SK-N-SH (cell line): ENCODE data around the gene GALNT16. TPM values are rescaled to one million over a fixed set of nuclear protein-coding genes. Genes with fewer than 3 reads are reported as not detected.
"Not testable (repeated sequence)": the region's sequence is repeated elsewhere in the genome, so short reads cannot be mapped to it uniquely, and the experiment has no call there.

Experiments
- CTCF ChIA-PET: fragments of 300-600, 350-600 bp; formaldehyde crosslinking; extraction: SDS; loops from one replicate; lab custom pipeline; 2021; lab: Yijun Ruan, JAX
- POLR2A ChIA-PET: fragments of 350-600 bp; sonication (Branson Sonifier 250); formaldehyde crosslinking; extraction: SDS; loops from one replicate; lab custom pipeline; 2020; ENCODE audit warnings: antibody characterized with exemption, inconsistent platforms; lab: Yijun Ruan, JAX
- DNase-seq: peaks from one replicate; pipeline ENCODE4 v3.0.0; 2012
- H2AFZ ChIP-seq: fragments of 200-600 bp; sonication (generic); 2 replicates; pipeline ENCODE4 v1.8.1; 2016; ENCODE audit warnings: antibody characterized with exemption, mild to moderate bottlenecking, low read depth
- H3F3A ChIP-seq: fragments of 200-600 bp; sonication (generic); replicated peaks from 2 replicates; pipeline ENCODE3; 2016; ENCODE audit warnings: antibody characterized with exemption, mild to moderate bottlenecking; ENCODE audit not compliant: insufficient read depth
- H3K27ac ChIP-seq, 2 experiments: fragments of 200-500 bp in 1 of 2; fragments of 200-600 bp in 1 of 2; sonication (Bioruptor generic) in 1 of 2; sonication (generic), shearing (Covaris generic) in 1 of 2; 2 replicates each; pipeline versions ENCODE4 v1.5.1 to v1.6.1; 2014 to 2016; ENCODE audit warnings: low read depth in 2 of 2, inconsistent platforms in 1 of 2, low read length in 1 of 2, mild to moderate bottlenecking in 1 of 2, mixed read lengths in 1 of 2
- H3K27me3 ChIP-seq: fragments of 200-600 bp; sonication (generic), shearing (Covaris generic); 2 replicates; pipeline ENCODE4 v1.6.1; 2016; ENCODE audit warnings: mixed run types; ENCODE audit not compliant: insufficient read depth
- H3K36me3 ChIP-seq, 2 experiments: fragments of 200-500 bp in 1 of 2; fragments of 200-600 bp in 1 of 2; sonication (Bioruptor generic) in 1 of 2; sonication (generic) in 1 of 2; replicated peaks in 1 of 2; 2 replicates each; pipeline versions ENCODE3 to v1.5.1; 2014 to 2016; ENCODE audit warnings: low read length in 1 of 2, mild to moderate bottlenecking in 1 of 2; ENCODE audit not compliant: insufficient read depth in 2 of 2, control insufficient read depth in 1 of 2
- H3K4me1 ChIP-seq, 2 experiments: fragments of 200-500 bp in 1 of 2; fragments of 200-600 bp in 1 of 2; sonication (Bioruptor generic) in 1 of 2; sonication (generic), shearing (Covaris generic) in 1 of 2; 2 replicates each; pipeline versions ENCODE4 v1.5.1 to v1.6.1; 2014 to 2016; ENCODE audit warnings: low read depth in 1 of 2, low read length in 1 of 2, mixed run types in 1 of 2; ENCODE audit not compliant: insufficient read depth in 2 of 2, control insufficient read depth in 1 of 2
- H3K4me2 ChIP-seq: fragments of 200-600 bp; sonication (generic), shearing (Covaris generic); 2 replicates; pipeline ENCODE4 v1.6.1; 2017; ENCODE audit warnings: mixed run types
- H3K4me3 ChIP-seq, 2 experiments: fragments of 200-500 bp in 1 of 2; fragments of 200-600 bp in 1 of 2; sonication (Bioruptor generic) in 1 of 2; sonication (generic), shearing (Covaris generic) in 1 of 2; 2 replicates each; pipeline versions ENCODE4 v1.5.1 to v1.8.1; 2014 to 2016; ENCODE audit warnings: low read depth in 2 of 2, inconsistent platforms in 1 of 2, low read length in 1 of 2, mild to moderate bottlenecking in 1 of 2, mixed read lengths in 1 of 2, moderate library complexity in 1 of 2
- H3K79me2 ChIP-seq: fragments of 200-600 bp; sonication (generic); 2 replicates; pipeline ENCODE4 v1.8.1; 2017; ENCODE audit warnings: mild to moderate bottlenecking; ENCODE audit not compliant: insufficient read depth
- H3K9ac ChIP-seq: fragments of 200-600 bp; sonication (generic); 2 replicates; pipeline ENCODE4 v1.6.1; 2017; ENCODE audit warnings: mixed run types
- H3K9me2 ChIP-seq: fragments of 200-600 bp; sonication (generic); 2 replicates; pipeline ENCODE4 v1.6.1; 2017; ENCODE audit warnings: mixed run types
- H3K9me3 ChIP-seq: fragments of 200-600 bp; sonication (generic); 2 replicates; pipeline ENCODE4 v1.6.1; 2017; ENCODE audit warnings: mixed run types, mild to moderate bottlenecking, moderate library complexity
- H4K20me1 ChIP-seq: fragments of 200-600 bp; sonication (generic); 2 replicates; pipeline ENCODE4 v1.6.1; 2017; ENCODE audit warnings: mild to moderate bottlenecking, mixed run types; ENCODE audit not compliant: insufficient read depth
- EZH2phosphoT487 ChIP-seq: fragments of 200-600 bp; sonication (generic); IDR thresholded peaks from 2 replicates; pipeline ENCODE4 v1.6.1; 2017; ENCODE audit warnings: low read depth, mixed run types, mild to moderate bottlenecking, antibody characterized with exemption, moderate library complexity, borderline replicate concordance
- GATA2 ChIP-seq: sonication (generic); formaldehyde crosslinking; IDR thresholded peaks from 2 replicates; pipeline ENCODE4 v1.5.0; 2020; ENCODE audit warnings: mild to moderate bottlenecking, missing genetic modification reagents
- MXI1 ChIP-seq: IDR thresholded peaks from 2 replicates; pipeline ENCODE4 v1.6.1; 2012; ENCODE audit warnings: mild to moderate bottlenecking, low read depth, low read length, improper control_type of control experiment
- SMC3 ChIP-seq: IDR thresholded peaks from 2 replicates; pipeline ENCODE4 v1.6.1; 2012; ENCODE audit warnings: low read depth, low read length, improper control_type of control experiment
- TEAD4 ChIP-seq: IDR thresholded peaks from 2 replicates; pipeline ENCODE4 v1.4.0; 2012; ENCODE audit warnings: mild to moderate bottlenecking, borderline replicate concordance; ENCODE audit not compliant: insufficient read depth
- WGBS: methylation state at CpG from one replicate; pipeline ENCODE4 v1.1.6; 2017; ENCODE audit warnings: low lambda C conversion rate; 5-methylcytosine and 5-hydroxymethylcytosine counted together
- polyA plus RNA-seq, 3 experiments: library from polyadenylated mRNA; depleted of rRNA; stranded (reverse); fragments of >200 nt; gene quantifications; 2 replicates each; pipeline ENCODE4 v1.2.3, GENCODE V29; 2012
- TF ChIP-seq, protein P1 (sequence below): IDR thresholded peaks from 2 replicates; pipeline ENCODE4; 2012
- TF ChIP-seq, protein P2 (sequence below): fragments of 200-600 bp; sonication (generic); IDR thresholded peaks from 2 replicates; pipeline ENCODE4 v1.6.1; 2017; ENCODE audit warnings: antibody characterized with exemption, mild to moderate bottlenecking, moderate library complexity
- TF ChIP-seq, protein P3 (sequence below): fragments of 150-350 bp; IDR thresholded peaks from 2 replicates; pipeline ENCODE4 v1.6.1; 2017; ENCODE audit warnings: antibody characterized with exemption, low read length, low read depth, borderline replicate concordance
- TF ChIP-seq, protein P4 (sequence below): fragments of 150-350 bp; IDR thresholded peaks from 2 replicates; pipeline ENCODE4 v1.6.1; 2016; ENCODE audit warnings: mild to moderate bottlenecking, low read depth, low read length

Gene GALNT16
- polyA plus RNA-seq, 1 of the 3 experiments (the other 2 are of a cell fraction), result 17.0 TPM

DNA sequence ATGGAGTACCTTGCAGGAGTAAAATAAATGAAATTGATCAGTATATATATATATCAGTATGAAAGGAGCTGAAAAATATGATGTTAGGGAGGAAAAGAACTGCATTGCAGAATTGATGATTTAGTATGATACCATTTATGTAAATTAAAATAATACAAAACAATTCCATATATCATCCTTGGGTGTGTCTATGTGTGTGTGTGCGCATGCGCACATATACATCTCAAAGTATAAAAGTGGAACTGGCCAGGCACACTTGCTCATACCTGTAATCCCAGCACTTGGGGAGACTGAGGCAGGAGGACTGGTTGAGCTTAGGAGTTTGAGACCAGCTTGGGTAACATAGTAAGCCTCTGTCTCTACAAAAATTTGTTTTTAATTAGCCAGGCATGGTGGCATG is 15.4 kb downstream of the GALNT16 start:
- H3K27ac ChIP-seq, result no peak overlapping the region
- 100% methylated on average over 2 of the region's 2 CpGs for WGBS

DNA sequence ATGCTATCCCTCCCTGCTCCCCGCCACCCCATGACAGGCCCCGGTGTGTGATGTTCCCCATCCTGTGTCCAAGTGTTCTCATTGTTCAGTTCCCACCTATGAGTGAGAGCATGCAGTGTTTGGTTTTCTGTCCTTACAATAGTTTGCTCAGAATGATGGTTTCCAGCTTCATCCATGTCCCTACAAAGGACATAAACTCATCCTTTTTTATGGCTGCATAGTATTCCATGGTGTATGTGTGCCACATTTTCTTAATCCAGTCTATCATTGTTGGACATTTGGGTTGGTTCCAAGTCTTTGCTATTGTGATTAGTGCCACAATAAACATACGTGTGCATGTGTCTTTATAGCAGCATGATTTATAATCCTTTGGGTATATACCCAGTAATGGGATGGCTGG is 17.4 kb downstream of the GALNT16 start:
- CTCF ChIA-PET, result not testable (repeated sequence)

More for the DNA sequence above, 15.4 kb downstream of the GALNT16 start:
- no peak overlapping the region for H3K4me3 ChIP-seq
- no peak overlapping the region for H3K4me2 ChIP-seq
- no peaks in the 10 kb centered on the region for H3K79me2 ChIP-seq
- TF ChIP-seq, protein P1, sequence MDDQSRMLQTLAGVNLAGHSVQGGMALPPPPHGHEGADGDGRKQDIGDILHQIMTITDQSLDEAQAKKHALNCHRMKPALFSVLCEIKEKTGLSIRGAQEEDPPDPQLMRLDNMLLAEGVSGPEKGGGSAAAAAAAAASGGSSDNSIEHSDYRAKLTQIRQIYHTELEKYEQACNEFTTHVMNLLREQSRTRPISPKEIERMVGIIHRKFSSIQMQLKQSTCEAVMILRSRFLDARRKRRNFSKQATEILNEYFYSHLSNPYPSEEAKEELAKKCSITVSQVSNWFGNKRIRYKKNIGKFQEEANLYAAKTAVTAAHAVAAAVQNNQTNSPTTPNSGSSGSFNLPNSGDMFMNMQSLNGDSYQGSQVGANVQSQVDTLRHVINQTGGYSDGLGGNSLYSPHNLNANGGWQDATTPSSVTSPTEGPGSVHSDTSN, result no peak
- no peak for TF ChIP-seq TEAD4
- TF ChIP-seq, protein P2, sequence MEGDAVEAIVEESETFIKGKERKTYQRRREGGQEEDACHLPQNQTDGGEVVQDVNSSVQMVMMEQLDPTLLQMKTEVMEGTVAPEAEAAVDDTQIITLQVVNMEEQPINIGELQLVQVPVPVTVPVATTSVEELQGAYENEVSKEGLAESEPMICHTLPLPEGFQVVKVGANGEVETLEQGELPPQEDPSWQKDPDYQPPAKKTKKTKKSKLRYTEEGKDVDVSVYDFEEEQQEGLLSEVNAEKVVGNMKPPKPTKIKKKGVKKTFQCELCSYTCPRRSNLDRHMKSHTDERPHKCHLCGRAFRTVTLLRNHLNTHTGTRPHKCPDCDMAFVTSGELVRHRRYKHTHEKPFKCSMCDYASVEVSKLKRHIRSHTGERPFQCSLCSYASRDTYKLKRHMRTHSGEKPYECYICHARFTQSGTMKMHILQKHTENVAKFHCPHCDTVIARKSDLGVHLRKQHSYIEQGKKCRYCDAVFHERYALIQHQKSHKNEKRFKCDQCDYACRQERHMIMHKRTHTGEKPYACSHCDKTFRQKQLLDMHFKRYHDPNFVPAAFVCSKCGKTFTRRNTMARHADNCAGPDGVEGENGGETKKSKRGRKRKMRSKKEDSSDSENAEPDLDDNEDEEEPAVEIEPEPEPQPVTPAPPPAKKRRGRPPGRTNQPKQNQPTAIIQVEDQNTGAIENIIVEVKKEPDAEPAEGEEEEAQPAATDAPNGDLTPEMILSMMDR, result no peak
- TF ChIP-seq, protein P3, sequence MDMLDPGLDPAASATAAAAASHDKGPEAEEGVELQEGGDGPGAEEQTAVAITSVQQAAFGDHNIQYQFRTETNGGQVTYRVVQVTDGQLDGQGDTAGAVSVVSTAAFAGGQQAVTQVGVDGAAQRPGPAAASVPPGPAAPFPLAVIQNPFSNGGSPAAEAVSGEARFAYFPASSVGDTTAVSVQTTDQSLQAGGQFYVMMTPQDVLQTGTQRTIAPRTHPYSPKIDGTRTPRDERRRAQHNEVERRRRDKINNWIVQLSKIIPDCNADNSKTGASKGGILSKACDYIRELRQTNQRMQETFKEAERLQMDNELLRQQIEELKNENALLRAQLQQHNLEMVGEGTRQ, result no peak
- TF ChIP-seq GATA2 (CRISPR knock-in tag), result no peak
- no peak for TF ChIP-seq SMC3
- no peak for TF ChIP-seq EZH2phosphoT487
- TF ChIP-seq, protein P4, sequence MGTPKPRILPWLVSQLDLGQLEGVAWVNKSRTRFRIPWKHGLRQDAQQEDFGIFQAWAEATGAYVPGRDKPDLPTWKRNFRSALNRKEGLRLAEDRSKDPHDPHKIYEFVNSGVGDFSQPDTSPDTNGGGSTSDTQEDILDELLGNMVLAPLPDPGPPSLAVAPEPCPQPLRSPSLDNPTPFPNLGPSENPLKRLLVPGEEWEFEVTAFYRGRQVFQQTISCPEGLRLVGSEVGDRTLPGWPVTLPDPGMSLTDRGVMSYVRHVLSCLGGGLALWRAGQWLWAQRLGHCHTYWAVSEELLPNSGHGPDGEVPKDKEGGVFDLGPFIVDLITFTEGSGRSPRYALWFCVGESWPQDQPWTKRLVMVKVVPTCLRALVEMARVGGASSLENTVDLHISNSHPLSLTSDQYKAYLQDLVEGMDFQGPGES, result no peak
- TF ChIP-seq MXI1, result no peak
- no peaks in the 10 kb centered on the region for H3K9me3 ChIP-seq
- no peaks in the 10 kb centered on the region for H3K36me3 ChIP-seq
- H4K20me1 ChIP-seq, result no peaks in the 10 kb centered on the region
- H3K27me3 ChIP-seq, result no peaks in the 10 kb centered on the region
- H2AFZ ChIP-seq, result no peak overlapping the region
- H3K9me2 ChIP-seq, result no peaks in the 10 kb centered on the region
- H3F3A ChIP-seq, result no peaks in the 10 kb centered on the region
- no peak for DNase-seq
- no peak overlapping the region for H3K9ac ChIP-seq
- ChIA-PET POLR2A (no interaction called here), CTCF (interaction anchor here (0.7 to 1.9 kb wide), 4 partner anchors 12 to 20 kb away, joined by 3 to 6 read pairs (median 4); partner anchors contain the start of gene GALNT16)
- no peaks in the 10 kb centered on the region for H3K4me1 ChIP-seq

More for the DNA sequence above, 17.4 kb downstream of the GALNT16 start:
- POLR2A ChIA-PET, H4K20me1 ChIP-seq, DNase-seq, H3K79me2 ChIP-seq, H3K27me3 ChIP-seq, H3K9me2 ChIP-seq, H3K27ac ChIP-seq, H3K4me3 ChIP-seq, H3K9ac ChIP-seq, H3F3A ChIP-seq, H3K4me2 ChIP-seq, H3K9me3 ChIP-seq, H3K36me3 ChIP-seq, H2AFZ ChIP-seq, H3K4me1 ChIP-seq: not testable (repeated sequence)
- WGBS, result 94% methylated on average over 3 of the region's 3 CpGs
